ENCODE results near the gene ZNF439. TPM values are rescaled to one million over a fixed set of nuclear protein-coding genes. Genes with fewer than 3 reads are reported as not detected.
"Not testable (repeated sequence)": the region's sequence is repeated elsewhere in the genome, so short reads cannot be mapped to it uniquely, and the experiment has no call there.

Gene ZNF439
- total RNA-seq, 1 experiment from 2014 or later, result 3.3 TPM

DNA sequence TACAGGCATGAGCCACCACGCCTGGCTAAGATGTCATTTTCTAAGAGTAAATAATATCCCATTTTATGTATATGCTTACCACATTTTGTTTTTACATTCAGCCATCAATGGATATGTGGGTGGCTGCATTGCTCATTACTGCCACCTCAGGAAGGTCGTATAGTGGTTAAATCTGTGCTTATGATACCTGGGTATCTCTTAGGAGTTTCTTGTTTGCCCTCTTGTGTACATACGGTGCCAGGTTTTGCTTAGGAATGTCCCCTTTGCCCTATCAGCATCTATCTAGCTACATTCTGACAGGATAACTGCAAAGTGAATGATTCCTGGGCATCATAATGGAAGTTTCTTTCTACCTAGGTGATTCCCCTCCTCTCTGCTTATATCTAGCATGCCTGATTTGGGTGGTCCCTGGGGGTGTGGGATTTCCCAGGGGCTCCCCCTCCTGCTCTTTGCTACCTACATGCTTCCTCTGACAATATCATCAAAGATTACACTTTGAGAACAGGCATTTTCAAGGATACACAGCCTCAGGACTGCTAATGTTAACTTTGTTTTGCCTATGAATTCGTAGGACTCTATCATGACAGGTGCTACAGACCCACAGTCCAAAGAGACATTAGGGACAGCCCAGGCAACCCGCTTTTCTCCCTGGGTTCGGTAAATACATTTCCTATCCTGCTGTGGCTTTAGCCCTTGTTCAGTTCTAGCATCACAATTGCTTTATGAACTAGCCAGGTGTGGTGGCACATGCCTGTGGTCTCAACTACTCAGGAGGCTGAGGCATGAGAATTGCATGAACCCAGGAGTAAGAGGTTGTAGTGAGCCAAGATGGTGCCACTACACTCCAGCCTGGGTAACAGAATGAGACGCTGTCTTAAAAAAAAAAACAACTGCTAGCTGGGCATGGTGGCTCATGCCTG lies 19.3 kb upstream of the ZNF439 start:
- not testable (repeated sequence) for H3K4me1 Mint-ChIP-seq, DNase-seq
- no CpG with 5 or more reads among the region's 7 CpGs for WGBS (ENCODE audit: extremely low coverage, insufficient read length, low lambda C conversion rate)

More for the DNA sequence above, 19.3 kb upstream of the ZNF439 start:
- not testable (repeated sequence) for H2BK120ac ChIP-seq (ENCODE audit: low read depth, low read length, poor library complexity, severe bottlenecking); H4K91ac ChIP-seq (ENCODE audit: insufficient read length, low read depth, low read length); H3K27ac ChIP-seq (ENCODE audit: insufficient read length, low read depth, low read length); H3K9ac ChIP-seq (ENCODE audit: extremely low read depth, insufficient read length, low read length); H3K79me1 ChIP-seq (ENCODE audit: insufficient read depth, low read depth, low read length, poor library complexity, severe bottlenecking); H2BK12ac ChIP-seq (ENCODE audit: insufficient read length, low read depth, low read length); H3K4ac ChIP-seq (ENCODE audit: low read depth, low read length); H3K79me2 ChIP-seq (ENCODE audit: insufficient read depth, low read length); H4K5ac ChIP-seq (ENCODE audit: insufficient read length, low read depth, low read length); H2BK15ac ChIP-seq (ENCODE audit: low read depth, low read length); H3K23me2 ChIP-seq (ENCODE audit: insufficient read length, low read depth, low read length, poor library complexity, severe bottlenecking); H3K4me1 ChIP-seq (ENCODE audit: insufficient read depth, low read length); H3K14ac ChIP-seq (ENCODE audit: insufficient read depth, low read length); H2AK5ac ChIP-seq (ENCODE audit: insufficient read length, low read length); H4K20me1 ChIP-seq (ENCODE audit: control insufficient read depth, insufficient read depth, insufficient read length); H2BK5ac ChIP-seq (ENCODE audit: insufficient read length, low read length); H3K27me3 ChIP-seq (ENCODE audit: insufficient read depth, low read length); H2AFZ ChIP-seq (ENCODE audit: low read length); H3K27ac Mint-ChIP-seq; H3K4me2 ChIP-seq (ENCODE audit: insufficient read depth, insufficient read length, low read length); H3T11ph ChIP-seq (ENCODE audit: low read length); H2BK20ac ChIP-seq (ENCODE audit: low read depth, low read length, poor library complexity, severe bottlenecking); H3K27me3 Mint-ChIP-seq (ENCODE audit: low read depth); H3K18ac ChIP-seq (ENCODE audit: insufficient read length, low read depth, low read length); H4K8ac ChIP-seq (replicated peaks; ENCODE audit: insufficient read length, low read depth, low read length); H3K23ac ChIP-seq (ENCODE audit: insufficient read length, low read depth, low read length); H3K56ac ChIP-seq (ENCODE audit: insufficient read length, low read depth, low read length); H3K4me3 Mint-ChIP-seq
- H3K36me3 Mint-ChIP-seq (ENCODE audit: insufficient read depth in 1 of 3, low read depth in 3 of 3), result peaks cover 48 to 69% (median 57%) of the 10 kb centered on the region in 3 experiments
- H3K9me3 Mint-ChIP-seq, result peaks cover 50 to 73% of the 10 kb centered on the region in 2 experiments
- H3K9me3 ChIP-seq (ENCODE audit: control insufficient read depth, low read depth, low read length), result peaks cover 21% of the 10 kb centered on the region
- TF ChIP-seq, protein P1, sequence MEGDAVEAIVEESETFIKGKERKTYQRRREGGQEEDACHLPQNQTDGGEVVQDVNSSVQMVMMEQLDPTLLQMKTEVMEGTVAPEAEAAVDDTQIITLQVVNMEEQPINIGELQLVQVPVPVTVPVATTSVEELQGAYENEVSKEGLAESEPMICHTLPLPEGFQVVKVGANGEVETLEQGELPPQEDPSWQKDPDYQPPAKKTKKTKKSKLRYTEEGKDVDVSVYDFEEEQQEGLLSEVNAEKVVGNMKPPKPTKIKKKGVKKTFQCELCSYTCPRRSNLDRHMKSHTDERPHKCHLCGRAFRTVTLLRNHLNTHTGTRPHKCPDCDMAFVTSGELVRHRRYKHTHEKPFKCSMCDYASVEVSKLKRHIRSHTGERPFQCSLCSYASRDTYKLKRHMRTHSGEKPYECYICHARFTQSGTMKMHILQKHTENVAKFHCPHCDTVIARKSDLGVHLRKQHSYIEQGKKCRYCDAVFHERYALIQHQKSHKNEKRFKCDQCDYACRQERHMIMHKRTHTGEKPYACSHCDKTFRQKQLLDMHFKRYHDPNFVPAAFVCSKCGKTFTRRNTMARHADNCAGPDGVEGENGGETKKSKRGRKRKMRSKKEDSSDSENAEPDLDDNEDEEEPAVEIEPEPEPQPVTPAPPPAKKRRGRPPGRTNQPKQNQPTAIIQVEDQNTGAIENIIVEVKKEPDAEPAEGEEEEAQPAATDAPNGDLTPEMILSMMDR (conservative IDR thresholded peaks at IDR 0.05), result 0 out of 3 replicates have a peak, but pooled peaks have one; percentile 27
